ENCODE data around the gene BRK1. TPM values are rescaled to one million over a fixed set of nuclear protein-coding genes. Genes with fewer than 3 reads are reported as not detected.

Gene BRK1
- total and polyA plus RNA-seq, 9 of the 15 experiments (the other 6 are each of a cell fraction or from before 2014, with no cell fraction given): 105 to 634 (median 250) TPM

GRCh38 chr3:10142707-10143560 is 27.5 kb downstream of the BRK1 start (continued):
- TF ChIP-seq PRPF4 (IDR thresholded peaks at IDR 0.05; ENCODE audit: insufficient read depth, low read depth, low read length, poor library complexity, severe bottlenecking) (no peak), TRIM28 (IDR thresholded peaks at IDR 0.05) (peak; percentile 94; the same call in 1 of the 2 replicates), HNRNPK (IDR thresholded peaks at IDR 0.05; ENCODE audit: low read depth, low read length, poor library complexity, severe bottlenecking) (no peak), PCBP2 (IDR thresholded peaks at IDR 0.05; ENCODE audit: low read depth, low read length, poor library complexity, severe bottlenecking) (no peak), CEBPG (CRISPR knock-in tag; IDR thresholded peaks at IDR 0.05) (peak; percentile 99), CEBPG (tag; conservative IDR thresholded peaks at IDR 0.05 in 1 of 2, IDR thresholded peaks at IDR 0.05 in 1 of 2) (peak; percentile 94 to 95), HDAC3 (IDR thresholded peaks at IDR 0.05; ENCODE audit: borderline replicate concordance, partially characterized antibody) (peak; percentile 40), ZNF253 (CRISPR knock-in tag; conservative IDR thresholded peaks at IDR 0.05) (no peak), GABPA (tag; conservative IDR thresholded peaks at IDR 0.05; ENCODE audit: low read depth) (no peak), ZNF589 (CRISPR knock-in tag; IDR thresholded peaks at IDR 0.05; ENCODE audit: low read depth) (no peak), MED1 (CRISPR knock-in tag; IDR thresholded peaks at IDR 0.05; ENCODE audit: borderline replicate concordance) (no peak), ZNF766 (CRISPR knock-in tag; conservative IDR thresholded peaks at IDR 0.05) (no peak), SAFB2 (IDR thresholded peaks at IDR 0.05; ENCODE audit: borderline replicate concordance, low read depth, low read length, severe bottlenecking) (no peak), TAL1 (IDR thresholded peaks at IDR 0.05) (no peak), ZNF668 (CRISPR knock-in tag; IDR thresholded peaks at IDR 0.05) (peak; percentile 31; the same call in 1 of the 2 replicates), RBM34 (IDR thresholded peaks at IDR 0.05; ENCODE audit: borderline replicate concordance, insufficient read depth, low read length) (no peak), TEAD4 (IDR thresholded peaks at IDR 0.05; ENCODE audit: low read length) (peak; percentile 34; the same call in 1 of the 2 replicates), TEAD4 (CRISPR knock-in tag; IDR thresholded peaks at IDR 0.05; ENCODE audit: borderline replicate concordance) (no peak), CHD4 (IDR thresholded peaks at IDR 0.05; ENCODE audit: insufficient read depth, insufficient replicate concordance, low read depth, low read length, poor library complexity, severe bottlenecking) (no peak), ETV1 (tag; conservative IDR thresholded peaks at IDR 0.05; ENCODE audit: low read depth) (no peak)
- TF ChIP-seq, protein P1, sequence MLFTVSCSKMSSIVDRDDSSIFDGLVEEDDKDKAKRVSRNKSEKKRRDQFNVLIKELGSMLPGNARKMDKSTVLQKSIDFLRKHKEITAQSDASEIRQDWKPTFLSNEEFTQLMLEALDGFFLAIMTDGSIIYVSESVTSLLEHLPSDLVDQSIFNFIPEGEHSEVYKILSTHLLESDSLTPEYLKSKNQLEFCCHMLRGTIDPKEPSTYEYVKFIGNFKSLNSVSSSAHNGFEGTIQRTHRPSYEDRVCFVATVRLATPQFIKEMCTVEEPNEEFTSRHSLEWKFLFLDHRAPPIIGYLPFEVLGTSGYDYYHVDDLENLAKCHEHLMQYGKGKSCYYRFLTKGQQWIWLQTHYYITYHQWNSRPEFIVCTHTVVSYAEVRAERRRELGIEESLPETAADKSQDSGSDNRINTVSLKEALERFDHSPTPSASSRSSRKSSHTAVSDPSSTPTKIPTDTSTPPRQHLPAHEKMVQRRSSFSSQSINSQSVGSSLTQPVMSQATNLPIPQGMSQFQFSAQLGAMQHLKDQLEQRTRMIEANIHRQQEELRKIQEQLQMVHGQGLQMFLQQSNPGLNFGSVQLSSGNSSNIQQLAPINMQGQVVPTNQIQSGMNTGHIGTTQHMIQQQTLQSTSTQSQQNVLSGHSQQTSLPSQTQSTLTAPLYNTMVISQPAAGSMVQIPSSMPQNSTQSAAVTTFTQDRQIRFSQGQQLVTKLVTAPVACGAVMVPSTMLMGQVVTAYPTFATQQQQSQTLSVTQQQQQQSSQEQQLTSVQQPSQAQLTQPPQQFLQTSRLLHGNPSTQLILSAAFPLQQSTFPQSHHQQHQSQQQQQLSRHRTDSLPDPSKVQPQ (CRISPR knock-in tag; IDR thresholded peaks at IDR 0.05; ENCODE audit: borderline replicate concordance): no peak

All from K562 (cell line).